Tibial nerve (tissue), 3 donors: ENCODE measurements around the gene ALDH3B1.

Experiments
- POLR2A ChIP-seq, 2 donors: fragments of 450-650 bp; IDR thresholded peaks; one replicate each; pipeline ENCODE4 v1.6.1; 2017; ENCODE audit warnings: antibody characterized with exemption in 2 of 2, mild to moderate bottlenecking in 2 of 2, moderate library complexity in 2 of 2
- TF ChIP-seq, protein P1 (sequence below), 5 experiments: fragments of 200-600 bp in 3 of 5; fragments of 450-650 bp in 2 of 5; sonication (generic) in 3 of 5; IDR thresholded peaks; one replicate each; pipeline ENCODE4 v1.5.1; 2016 to 2019; ENCODE audit warnings: antibody characterized with exemption in 5 of 5, mild to moderate bottlenecking in 3 of 5, moderate library complexity in 2 of 5

DNA sequence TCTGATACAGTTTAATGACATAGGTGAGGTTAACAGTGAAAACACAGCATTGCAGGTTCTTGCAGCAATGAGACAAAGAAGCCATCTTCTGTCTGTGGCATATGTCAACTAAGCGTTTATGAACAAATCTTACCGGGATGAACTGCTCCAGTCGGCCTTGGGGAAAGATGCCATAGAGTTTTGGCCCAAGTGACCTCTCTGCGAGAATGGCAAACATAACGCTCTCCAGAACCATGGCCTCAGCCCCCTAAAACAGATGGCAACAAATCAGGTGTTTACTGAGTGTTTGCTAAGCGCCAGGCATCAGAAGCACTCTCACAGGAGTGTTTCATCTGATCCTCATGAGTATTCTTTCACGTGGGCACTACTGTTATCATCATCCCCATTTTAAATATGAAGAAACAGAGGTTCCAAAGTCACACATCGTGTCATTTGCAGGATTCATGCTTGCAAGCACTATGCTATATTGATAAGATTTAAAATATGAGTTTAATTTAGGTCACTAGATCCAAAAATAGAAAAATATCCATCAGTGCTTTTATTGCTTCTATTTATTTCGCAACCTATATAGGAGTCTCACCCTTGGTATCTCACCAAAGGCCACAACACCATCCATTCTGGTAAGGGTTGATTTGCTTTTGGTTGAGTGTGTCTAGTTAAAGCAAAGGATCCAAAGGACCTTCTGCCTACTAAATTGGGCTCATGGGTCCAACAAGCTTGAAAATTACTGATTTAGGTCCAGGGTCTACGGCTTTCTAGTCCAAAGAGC, 64.6 kb downstream of the ALDH3B1 start:
- TF ChIP-seq, protein P1, sequence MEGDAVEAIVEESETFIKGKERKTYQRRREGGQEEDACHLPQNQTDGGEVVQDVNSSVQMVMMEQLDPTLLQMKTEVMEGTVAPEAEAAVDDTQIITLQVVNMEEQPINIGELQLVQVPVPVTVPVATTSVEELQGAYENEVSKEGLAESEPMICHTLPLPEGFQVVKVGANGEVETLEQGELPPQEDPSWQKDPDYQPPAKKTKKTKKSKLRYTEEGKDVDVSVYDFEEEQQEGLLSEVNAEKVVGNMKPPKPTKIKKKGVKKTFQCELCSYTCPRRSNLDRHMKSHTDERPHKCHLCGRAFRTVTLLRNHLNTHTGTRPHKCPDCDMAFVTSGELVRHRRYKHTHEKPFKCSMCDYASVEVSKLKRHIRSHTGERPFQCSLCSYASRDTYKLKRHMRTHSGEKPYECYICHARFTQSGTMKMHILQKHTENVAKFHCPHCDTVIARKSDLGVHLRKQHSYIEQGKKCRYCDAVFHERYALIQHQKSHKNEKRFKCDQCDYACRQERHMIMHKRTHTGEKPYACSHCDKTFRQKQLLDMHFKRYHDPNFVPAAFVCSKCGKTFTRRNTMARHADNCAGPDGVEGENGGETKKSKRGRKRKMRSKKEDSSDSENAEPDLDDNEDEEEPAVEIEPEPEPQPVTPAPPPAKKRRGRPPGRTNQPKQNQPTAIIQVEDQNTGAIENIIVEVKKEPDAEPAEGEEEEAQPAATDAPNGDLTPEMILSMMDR (IDR thresholded peaks at IDR 0.05): no peak
- TF ChIP-seq POLR2A (IDR thresholded peaks at IDR 0.05): no peak
